MCF 10A (cell line): Measurements from ENCODE around the gene FAM53A. TPM values are rescaled to one million over a fixed set of nuclear protein-coding genes. Genes with fewer than 3 reads are reported as not detected.
A peak's percentile ranks its signal among the peaks of the same experiment; 100 is the strongest.

ENCODE experiments used
- BruUV-seq: library from RNA; stranded (reverse); fragments of 400-500 nt; replicated peaks from 2 replicates; lab custom pipeline; 2021; lab: Mats Ljungman, UMichigan
- CTCF ChIA-PET: fragments of 300-600 bp; sonication (Branson Sonifier 250); formaldehyde crosslinking; extraction: SDS; loops from one replicate; lab custom pipeline; 2021; ENCODE audit warnings: antibody characterized with exemption, inconsistent platforms; lab: Yijun Ruan, JAX
- POLR2A ChIA-PET: fragments of 300-600, 350-650 bp; sonication (Branson Sonifier 250); formaldehyde crosslinking; extraction: SDS; loops from one replicate; lab custom pipeline; 2020; ENCODE audit warnings: antibody characterized with exemption, inconsistent platforms; lab: Yijun Ruan, JAX
- DNase-seq: peaks from one replicate; pipeline ENCODE4 v3.0.0-alpha.2; 2018; ENCODE audit not compliant: unreplicated experiment
- H3K27ac Mint-ChIP-seq: one replicate; pipeline ENCODE4 v1.8.0; 2022; ENCODE audit warnings: mild to moderate bottlenecking, low read depth, mixed read lengths; ENCODE audit not compliant: unreplicated experiment
- H3K27me3 Mint-ChIP-seq: one replicate; pipeline ENCODE4 v1.8.0; 2022; ENCODE audit warnings: mixed read lengths; ENCODE audit not compliant: insufficient read depth, unreplicated experiment
- H3K36me3 Mint-ChIP-seq: one replicate; pipeline ENCODE4 v1.8.0; 2022; ENCODE audit warnings: mild to moderate bottlenecking, moderate library complexity, mixed read lengths; ENCODE audit not compliant: insufficient read depth, unreplicated experiment
- H3K4me1 Mint-ChIP-seq: one replicate; pipeline ENCODE4 v1.8.0; 2022; ENCODE audit warnings: mixed read lengths; ENCODE audit not compliant: insufficient read depth, unreplicated experiment
- H3K4me3 Mint-ChIP-seq: one replicate; pipeline ENCODE4 v1.8.0; 2022; ENCODE audit warnings: mild to moderate bottlenecking, moderate library complexity, mixed read lengths; ENCODE audit not compliant: unreplicated experiment
- H3K9me3 Mint-ChIP-seq: one replicate; pipeline ENCODE4 v1.8.0; 2022; ENCODE audit warnings: mixed read lengths; ENCODE audit not compliant: unreplicated experiment
- CTCF ChIP-seq: fragments of 200-600 bp; IDR thresholded peaks from one replicate; pipeline ENCODE4 v1.8.0; 2022; ENCODE audit warnings: antibody characterized with exemption, mild to moderate bottlenecking; ENCODE audit not compliant: unreplicated experiment
- intact Hi-C: fragments of 100-400 bp; cut with micrococcal nuclease; formaldehyde crosslinking; loops from 2 replicates; pipeline ENCODE4 v1.14.1; 2022
- total RNA-seq: library from RNA; stranded (reverse); gene quantifications from 2 replicates; pipeline ENCODE4 v1.2.3, GENCODE V29; 2022

FAM53A gene
- total RNA-seq, 1 experiment from 2014 or later = 6.6 TPM

DNA sequence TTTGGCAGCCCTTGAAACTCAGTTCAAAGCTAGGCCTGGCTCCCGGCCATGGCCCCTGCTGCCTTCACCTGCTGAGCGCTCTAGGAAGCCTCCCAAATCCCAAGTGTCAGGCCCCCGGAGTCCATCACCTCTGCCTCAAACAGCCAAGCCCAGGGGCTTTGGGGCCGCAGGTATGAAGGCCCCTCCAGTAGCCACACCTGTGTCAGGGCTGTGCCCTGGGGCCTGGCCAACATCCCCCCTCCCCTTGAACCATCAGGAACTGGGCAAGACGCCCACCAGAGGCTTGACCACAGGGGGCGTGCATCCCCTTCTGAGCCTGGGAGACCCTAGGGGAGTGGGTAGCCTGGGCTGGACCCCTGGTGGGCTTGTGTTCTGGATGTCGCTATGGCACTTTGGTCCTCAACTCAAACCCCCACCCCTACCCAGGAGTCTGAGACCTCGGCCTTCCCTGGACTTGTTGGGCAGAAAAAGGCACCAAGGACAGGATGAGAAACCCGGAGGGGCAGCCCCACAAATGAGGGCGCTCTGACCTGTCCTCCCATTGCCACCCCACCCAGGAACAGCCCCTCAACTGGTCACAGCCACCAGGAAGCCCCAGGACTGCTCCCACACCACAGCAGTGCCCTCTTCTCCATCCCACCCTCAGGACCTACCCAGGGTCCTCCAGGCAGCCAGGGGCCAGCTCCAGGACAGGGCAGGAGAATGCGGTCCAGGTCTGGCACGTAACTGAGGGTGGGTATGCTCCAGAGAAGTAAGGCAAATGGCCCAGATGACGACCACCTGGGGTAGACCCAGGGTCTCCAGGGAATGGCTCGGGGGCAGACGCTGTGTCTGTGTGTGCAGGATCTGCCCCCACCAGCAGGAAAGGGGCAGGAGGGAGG, 32.2 kb upstream of the FAM53A start:
- H3K4me3 Mint-ChIP-seq = no peak overlapping the region
- TSS peak; percentile 8 for BruUV-seq
- CTCF ChIA-PET = no interaction called here

GRCh38 chr4:1715002-1715758, 31.1 kb upstream of the FAM53A start:
- DNase-seq = no peak
- ChIA-PET POLR2A (interaction anchor here (1.0 kb wide), 1 partner anchor 156 kb away, joined by 3 read pairs; the partner anchor contains the start of gene NSD2), CTCF (interaction anchor here (0.6 kb wide), 1 partner anchor 11 kb away, joined by 3 read pairs; no protein-coding TSS in a partner anchor)
- BruUV-seq = no TSS peak
- no peaks in the 10 kb centered on the region for H3K9me3 Mint-ChIP-seq
- no peak overlapping the region for H3K4me3 Mint-ChIP-seq
- peaks cover 3% of the 10 kb centered on the region for H3K4me1 Mint-ChIP-seq
- no peak overlapping the region for H3K27ac Mint-ChIP-seq
- TF ChIP-seq CTCF = no peak
- intact Hi-C loops = no loop called here
- no peaks in the 10 kb centered on the region for H3K27me3 Mint-ChIP-seq
- peaks cover 13% of the 10 kb centered on the region for H3K36me3 Mint-ChIP-seq

More for the DNA sequence above, 32.2 kb upstream of the FAM53A start:
- no peak for DNase-seq
- intact Hi-C loops = no loop called here
- Mint-ChIP-seq H3K27me3 (no peaks in the 10 kb centered on the region), H3K9me3 (no peaks in the 10 kb centered on the region), H3K36me3 (peaks cover 10% of the 10 kb centered on the region), H3K4me1 (no peaks in the 10 kb centered on the region), H3K27ac (no peak overlapping the region)
- no peak for TF ChIP-seq CTCF
- POLR2A ChIA-PET = interaction anchor here (0.9 kb wide), 1 partner anchor 11 kb away, joined by 3 read pairs; no protein-coding TSS in a partner anchor

DNA sequence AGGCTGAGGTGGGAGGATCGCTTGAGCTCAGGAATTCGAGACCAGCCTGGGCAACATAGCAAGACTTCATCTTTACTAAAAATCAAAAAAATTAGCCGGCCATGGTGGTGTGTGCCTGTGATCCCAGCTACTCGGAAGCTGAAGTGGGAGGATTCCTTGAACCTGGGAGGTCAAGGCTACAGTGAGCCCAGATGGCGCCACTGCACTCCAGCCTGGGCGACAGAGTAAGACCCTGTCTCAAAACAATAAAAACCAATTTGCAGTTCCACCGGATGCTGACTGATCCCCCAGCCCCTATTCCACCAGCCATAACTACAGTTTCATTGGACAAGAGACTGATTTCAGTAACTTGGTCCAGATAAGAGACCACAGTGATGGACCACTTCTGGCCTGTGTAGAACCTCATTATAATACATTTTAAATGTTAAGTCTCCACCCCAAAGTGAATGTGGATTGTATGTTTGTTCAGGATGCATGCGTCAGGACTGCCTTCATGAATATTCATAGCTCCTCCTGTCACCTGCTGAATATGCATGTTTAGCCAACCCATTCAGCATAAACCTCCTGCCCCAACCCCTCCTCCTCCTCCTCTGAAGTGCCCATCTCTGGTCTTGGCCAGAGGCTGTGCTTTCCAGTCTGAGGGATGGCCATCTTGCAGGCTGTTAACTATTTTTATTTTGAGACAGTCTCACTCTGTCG, 30.3 kb upstream of the FAM53A start:
- no peak for TF ChIP-seq CTCF
- intact Hi-C loops = no loop called here
- Mint-ChIP-seq H3K9me3 (no peaks in the 10 kb centered on the region), H3K4me3 (peak overlapping the region; percentile 86), H3K4me1 (peaks cover 7% of the 10 kb centered on the region), H3K27me3 (no peaks in the 10 kb centered on the region), H3K36me3 (peaks cover 20% of the 10 kb centered on the region), H3K27ac (no peak overlapping the region)
- DNase-seq = no peak
- POLR2A ChIA-PET = interaction anchor here (1.0 to 3.9 kb wide), 2 partner anchors 22 to 156 kb away, joined by 3 to 32 read pairs; partner anchors contain the start of gene NSD2
- no TSS peak for BruUV-seq
- CTCF ChIA-PET = interaction anchor here (0.6 to 1.1 kb wide), 4 partner anchors 12 to 135 kb away, joined by 3 to 5 read pairs (median 4); no protein-coding TSS in a partner anchor
